Measurements from ENCODE around the gene STAT3. TPM values are rescaled to one million over a fixed set of nuclear protein-coding genes. Genes with fewer than 3 reads are reported as not detected.

The STAT3 gene
- total and polyA plus RNA-seq, 2 of the 13 experiments (the other 11 are each of a cell fraction or from before 2014, with no cell fraction given), result 61.8 to 62.4 TPM

DNA sequence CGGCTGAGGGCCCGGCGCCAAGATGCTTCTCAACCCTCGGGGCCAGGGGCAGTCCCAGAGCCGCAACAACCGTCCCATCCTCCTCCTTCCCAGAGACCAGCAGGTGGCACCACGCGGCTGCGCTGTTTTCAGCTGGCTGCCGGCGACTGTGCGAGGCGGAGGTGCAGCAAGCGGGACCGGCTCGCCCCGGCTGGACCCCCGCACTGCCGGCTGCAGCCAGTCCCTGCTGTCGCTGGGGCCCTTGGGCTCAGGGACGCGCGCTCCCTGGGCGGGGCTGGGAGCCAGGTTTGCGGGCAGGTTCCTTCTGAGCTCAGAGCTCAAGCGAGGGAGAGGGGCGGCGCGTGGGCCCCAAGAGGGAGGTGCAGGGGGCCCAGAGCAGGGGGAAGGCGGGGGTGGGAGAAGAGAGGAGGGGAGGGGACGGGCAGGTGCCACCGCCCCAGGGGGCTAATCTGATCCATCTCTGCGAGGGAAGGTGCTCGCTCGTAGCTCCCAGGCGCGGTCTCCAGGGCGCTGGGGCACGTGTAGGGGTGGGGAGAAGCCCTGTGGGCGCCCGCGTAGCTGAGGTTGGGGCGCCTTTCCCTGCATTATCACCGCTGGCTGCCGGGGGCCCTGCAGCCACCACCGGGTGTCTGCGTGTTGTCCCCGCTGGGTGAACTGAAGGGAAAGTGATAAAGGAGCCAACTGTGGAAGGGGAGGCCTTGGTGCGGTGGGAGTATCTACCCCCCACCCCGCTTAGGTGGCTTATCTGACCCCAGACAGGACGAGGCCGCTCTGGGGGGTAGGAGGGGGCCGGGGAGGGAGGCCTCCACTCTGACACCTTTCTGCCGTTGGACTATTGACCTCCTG is 75.7 kb downstream of the STAT3 start (continued):
- TF ChIP-seq, protein P1, sequence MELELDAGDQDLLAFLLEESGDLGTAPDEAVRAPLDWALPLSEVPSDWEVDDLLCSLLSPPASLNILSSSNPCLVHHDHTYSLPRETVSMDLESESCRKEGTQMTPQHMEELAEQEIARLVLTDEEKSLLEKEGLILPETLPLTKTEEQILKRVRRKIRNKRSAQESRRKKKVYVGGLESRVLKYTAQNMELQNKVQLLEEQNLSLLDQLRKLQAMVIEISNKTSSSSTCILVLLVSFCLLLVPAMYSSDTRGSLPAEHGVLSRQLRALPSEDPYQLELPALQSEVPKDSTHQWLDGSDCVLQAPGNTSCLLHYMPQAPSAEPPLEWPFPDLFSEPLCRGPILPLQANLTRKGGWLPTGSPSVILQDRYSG (CRISPR knock-in tag; IDR thresholded peaks at IDR 0.05), result no peak
- TF ChIP-seq CBX1 (IDR thresholded peaks at IDR 0.05; ENCODE audit: low read depth), result peak; percentile 66
- TF ChIP-seq TOE1 (CRISPR knock-in tag; IDR thresholded peaks at IDR 0.05), result no peak
- 0 out of 2 replicates have a peak, but pooled peaks have one; percentile 5 for TF ChIP-seq ZMYM4 (CRISPR knock-in tag; IDR thresholded peaks at IDR 0.05)
- TF ChIP-seq HNRNPK (IDR thresholded peaks at IDR 0.05; ENCODE audit: low read depth, low read length, poor library complexity, severe bottlenecking), result peak; percentile 93
- TF ChIP-seq XRCC5 (optimal IDR thresholded peaks at IDR 0.05; ENCODE audit: low read length), result peak; percentile 95
- peak; percentile 87; the same call in 1 of the 2 replicates for TF ChIP-seq BORCS8-MEF2B (CRISPR knock-in tag; IDR thresholded peaks at IDR 0.05)
- peak; percentile 97 for TF ChIP-seq ZNF772 (CRISPR knock-in tag; IDR thresholded peaks at IDR 0.05)
- 0 out of 2 replicates have a peak, but pooled peaks have one; percentile 21 for TF ChIP-seq IKZF5 (CRISPR knock-in tag; IDR thresholded peaks at IDR 0.05)
- peak; percentile 8; the same call in 1 of the 2 replicates for TF ChIP-seq ZFP36L1 (CRISPR knock-in tag; IDR thresholded peaks at IDR 0.05)
- no peak for TF ChIP-seq ZHX2 (IDR thresholded peaks at IDR 0.05; ENCODE audit: low read depth)
- TF ChIP-seq ZHX2 (CRISPR knock-in tag; IDR thresholded peaks at IDR 0.05; ENCODE audit: borderline replicate concordance), result 0 out of 2 replicates have a peak, but pooled peaks have one; percentile 68
- peak; percentile 90; the same call in 1 of the 2 replicates for TF ChIP-seq ZNF138 (CRISPR knock-in tag; IDR thresholded peaks at IDR 0.05; ENCODE audit: low read depth)
- TF ChIP-seq ATF6 (CRISPR knock-in tag; conservative IDR thresholded peaks at IDR 0.05), result no peak
- TF ChIP-seq ZBTB3 (CRISPR knock-in tag; IDR thresholded peaks at IDR 0.05; ENCODE audit: borderline replicate concordance, low read depth), result 0 out of 2 replicates have a peak, but pooled peaks have one; percentile 4
- TF ChIP-seq, protein P2, sequence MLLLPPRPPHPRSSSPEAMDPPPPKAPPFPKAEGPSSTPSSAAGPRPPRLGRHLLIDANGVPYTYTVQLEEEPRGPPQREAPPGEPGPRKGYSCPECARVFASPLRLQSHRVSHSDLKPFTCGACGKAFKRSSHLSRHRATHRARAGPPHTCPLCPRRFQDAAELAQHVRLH (CRISPR knock-in tag; IDR thresholded peaks at IDR 0.05; ENCODE audit: borderline replicate concordance, low read depth), result peak; percentile 62; the same call in 1 of the 2 replicates
- no peak for TF ChIP-seq SOX6 (IDR thresholded peaks at IDR 0.05)
- TF ChIP-seq SOX6 (CRISPR knock-in tag; IDR thresholded peaks at IDR 0.05), result peak; percentile 71
